Endothelial cell of umbilical vein (primary cell): ENCODE data around the gene LPIN1. TPM values are rescaled to one million over a fixed set of nuclear protein-coding genes. Genes with fewer than 3 reads are reported as not detected.
"Not testable (repeated sequence)": the region's sequence is repeated elsewhere in the genome, so short reads cannot be mapped to it uniquely, and the experiment has no call there.

Source experiments
- BruUV-seq: library from RNA; stranded (reverse); fragments of 400-500 nt; replicated peaks from 2 replicates; lab custom pipeline; 2021; lab: Mats Ljungman, UMichigan
- CTCF ChIA-PET: fragments of 300-600, 350-600 bp; sonication (Branson Sonifier 250); formaldehyde crosslinking; loops from one replicate; lab custom pipeline; 2021; ENCODE audit warnings: antibody characterized with exemption, inconsistent platforms; lab: Charles Lee
- POLR2A ChIA-PET: fragments of 300-600, 350-600 bp; sonication (Branson Sonifier 250); formaldehyde crosslinking; loops from one replicate; lab custom pipeline; 2021; ENCODE audit warnings: antibody characterized with exemption, inconsistent platforms; lab: Charles Lee
- DNase-seq: peaks from one replicate; pipeline ENCODE4 v3.0.0-alpha.2; 2011; ENCODE audit warnings: low read depth, low spot score
- FAIRE-seq: peaks from 2 replicates; lab custom pipeline; 2011; peaks lifted over from hg19 to GRCh38; lab: Jason Lieb, UNC
- H2AFZ ChIP-seq: 2 replicates; pipeline ENCODE4 v1.6.0; 2012; ENCODE audit warnings: low read depth, low read length, control low read depth, inconsistent platforms
- H3K27ac ChIP-seq: 2 replicates; pipeline ENCODE4 v1.5.1; 2011; ENCODE audit warnings: low read depth, mild to moderate bottlenecking, control low read depth, low read length, moderate library complexity; ENCODE audit not compliant: insufficient read depth
- H3K27me3 ChIP-seq, 2 experiments: 2 replicates each; pipeline versions ENCODE4 v1.6.0 to v1.6.1; 2011; ENCODE audit warnings: low read length in 2 of 2, mixed read lengths in 1 of 2; ENCODE audit not compliant: control insufficient read depth in 2 of 2, insufficient read depth in 2 of 2
- H3K36me3 ChIP-seq, 2 experiments: 2 replicates in 1 of 2; 3 replicates in 1 of 2; pipeline ENCODE4 v1.5.1; 2011; ENCODE audit warnings: low read length in 2 of 2, mild to moderate bottlenecking in 1 of 2, moderate library complexity in 1 of 2; ENCODE audit not compliant: control insufficient read depth in 2 of 2, insufficient read depth in 2 of 2; ENCODE audit errors: extremely low read depth in 1 of 2
- H3K4me1 ChIP-seq: 3 replicates; pipeline ENCODE4 v1.5.1; 2011; ENCODE audit warnings: mild to moderate bottlenecking, low read length; ENCODE audit not compliant: control insufficient read depth, insufficient read depth; ENCODE audit errors: extremely low read depth
- H3K4me2 ChIP-seq: 2 replicates; pipeline ENCODE4 v1.6.1; 2011; ENCODE audit warnings: low read length, control low read depth, mixed read lengths; ENCODE audit not compliant: insufficient read depth
- H3K4me3 ChIP-seq, 3 experiments: fragments of 200-600 bp in 1 of 3; sonication (generic), shearing (Covaris generic) in 1 of 3; replicated peaks in 1 of 3; 2 replicates each; pipeline ENCODE4 v1.5.1; 2011 to 2016; ENCODE audit warnings: control low read depth in 3 of 3, low read length in 3 of 3, mild to moderate bottlenecking in 2 of 3, inconsistent platforms in 1 of 3, low read depth in 1 of 3, moderate library complexity in 1 of 3; ENCODE audit not compliant: insufficient read depth in 1 of 3
- H3K79me2 ChIP-seq: 2 replicates; pipeline ENCODE4 v1.6.0; 2012; ENCODE audit warnings: low read length, inconsistent platforms; ENCODE audit not compliant: control insufficient read depth, insufficient read depth
- H3K9ac ChIP-seq: replicated peaks from 2 replicates; pipeline ENCODE3; 2011; ENCODE audit warnings: low read length, control low read depth; ENCODE audit not compliant: insufficient read depth; ENCODE audit errors: extremely low read depth
- H3K9me1 ChIP-seq: replicated peaks from 3 replicates; pipeline ENCODE4 v1.6.0; 2011; ENCODE audit warnings: mild to moderate bottlenecking, low read length; ENCODE audit not compliant: control insufficient read depth, insufficient read depth; ENCODE audit errors: extremely low read depth
- H3K9me3 ChIP-seq: replicated peaks from 2 replicates; pipeline ENCODE4 v1.5.1; 2012; ENCODE audit warnings: low read length, inconsistent platforms; ENCODE audit not compliant: control insufficient read depth, insufficient read depth
- H4K20me1 ChIP-seq: replicated peaks from 2 replicates; pipeline ENCODE3; 2011; ENCODE audit warnings: mild to moderate bottlenecking, low read length; ENCODE audit not compliant: control insufficient read depth, insufficient read depth; ENCODE audit errors: extremely low read depth
- CTCF ChIP-seq, 2 donors: IDR thresholded peaks; 1 replicate in 1 of 2; 2 replicates in 1 of 2; pipeline ENCODE4 v1.5.1; 2011; ENCODE audit warnings: low read length in 2 of 2, mild to moderate bottlenecking in 2 of 2, moderate library complexity in 2 of 2, control low read depth in 1 of 2, inconsistent platforms in 1 of 2, low read depth in 1 of 2; ENCODE audit not compliant: insufficient read depth in 1 of 2; ENCODE audit errors: extremely low read depth in 1 of 2
- EZH2 ChIP-seq: IDR thresholded peaks from 2 replicates; pipeline ENCODE4 v1.6.1; 2012; ENCODE audit warnings: borderline replicate concordance, low read depth, mild to moderate bottlenecking, moderate library complexity, low read length, inconsistent platforms; ENCODE audit not compliant: severe bottlenecking
- GATA2 ChIP-seq: IDR thresholded peaks from 2 replicates; pipeline ENCODE4 v1.7.0; 2011; ENCODE audit warnings: low read depth, mild to moderate bottlenecking, moderate library complexity, mixed read lengths, low read length; ENCODE audit not compliant: insufficient read length, insufficient read depth
- JUN ChIP-seq: IDR thresholded peaks from 2 replicates; pipeline ENCODE4 v1.6.1; 2011; ENCODE audit warnings: borderline replicate concordance, low read depth; ENCODE audit not compliant: insufficient read length, insufficient read depth
- MYC ChIP-seq: IDR thresholded peaks from one replicate; pipeline ENCODE4 v1.6.1; 2011; ENCODE audit warnings: mild to moderate bottlenecking, low read depth, low read length
- POLR2A ChIP-seq: IDR thresholded peaks from 2 replicates; pipeline ENCODE4 v1.6.1; 2012; ENCODE audit warnings: low read depth, mild to moderate bottlenecking, control low read depth, low read length
- dilution Hi-C: fragments of 300-500 bp; cut with MboI; formaldehyde crosslinking; loops from one replicate; pipeline ENCODE4 v1.15.0; 2019; ENCODE audit warnings: low sequenced_read_pairs; ENCODE audit not compliant: extremely low pct_ligation_motif_present
- intact Hi-C: fragments of 100-400 bp; cut with micrococcal nuclease; formaldehyde crosslinking; loops from one replicate; pipeline ENCODE4 v1.10.0; 2022
- polyA plus RNA-seq, 4 experiments: library from polyadenylated mRNA; depleted of rRNA in 3 of 4; stranded (reverse) in 3 of 4; unstranded in 1 of 4; fragments of >200 nt; gene quantifications; 2 replicates each; pipeline versions ENCODE4 v1.2.1 to v1.2.3, GENCODE V29; 2011 to 2012; ENCODE audit warnings: missing spikeins in 1 of 4
- total RNA-seq: library from RNA; stranded (reverse); gene quantifications from 2 replicates; pipeline ENCODE4 v1.2.3, GENCODE V29; 2021
- TF ChIP-seq, protein P1 (sequence below): IDR thresholded peaks from 2 replicates; pipeline ENCODE4 v1.6.1; 2011; ENCODE audit not compliant: insufficient read depth, insufficient read length

LPIN1 gene
- total and polyA plus RNA-seq, 2 donors (not counting 3 experiments of a cell fraction or from before 2014, with no cell fraction given) = 26.6 to 80.4 TPM

- intact Hi-C loops = no loop called here
- Histone ChIP-seq H4K20me1 (no peaks in the 10 kb centered on the region), H3K27me3 (no peaks in the 10 kb centered on the region), H3K4me1 (no peaks in the 10 kb centered on the region), H3K27ac (no peak overlapping the region), H3K79me2 (no peaks in the 10 kb centered on the region), H3K36me3 (peaks cover 11 to 26% of the 10 kb centered on the region in 2 experiments), H3K9me3 (no peaks in the 10 kb centered on the region), H2AFZ (no peak overlapping the region), H3K9me1 (no peaks in the 10 kb centered on the region), H3K4me3 (no peak overlapping the region), H3K9ac (no peak overlapping the region), H3K4me2 (no peak overlapping the region)
- FAIRE-seq (no peak), DNase-seq (no peak)
- no peak for TF ChIP-seq MYC
- no peak for TF ChIP-seq JUN
- TF ChIP-seq POLR2A = no peak
- no peak for TF ChIP-seq CTCF (IDR thresholded peaks at IDR 0.05; ENCODE audit: extremely low read depth in 1 of 2, insufficient read depth in 1 of 2, low read depth in 1 of 2, low read length in 2 of 2)
- TF ChIP-seq GATA2 = no peak
- no peak for TF ChIP-seq EZH2
- TF ChIP-seq, protein P1, sequence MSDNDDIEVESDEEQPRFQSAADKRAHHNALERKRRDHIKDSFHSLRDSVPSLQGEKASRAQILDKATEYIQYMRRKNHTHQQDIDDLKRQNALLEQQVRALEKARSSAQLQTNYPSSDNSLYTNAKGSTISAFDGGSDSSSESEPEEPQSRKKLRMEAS = no peak
- ChIA-PET POLR2A (no interaction called here), CTCF (no interaction called here)
- dilution Hi-C loops = no loop called here
- BruUV-seq = no TSS peak
Observed at GRCh38 chr2:11812466-11813248, 66.2 kb downstream of the LPIN1 start.

DNA sequence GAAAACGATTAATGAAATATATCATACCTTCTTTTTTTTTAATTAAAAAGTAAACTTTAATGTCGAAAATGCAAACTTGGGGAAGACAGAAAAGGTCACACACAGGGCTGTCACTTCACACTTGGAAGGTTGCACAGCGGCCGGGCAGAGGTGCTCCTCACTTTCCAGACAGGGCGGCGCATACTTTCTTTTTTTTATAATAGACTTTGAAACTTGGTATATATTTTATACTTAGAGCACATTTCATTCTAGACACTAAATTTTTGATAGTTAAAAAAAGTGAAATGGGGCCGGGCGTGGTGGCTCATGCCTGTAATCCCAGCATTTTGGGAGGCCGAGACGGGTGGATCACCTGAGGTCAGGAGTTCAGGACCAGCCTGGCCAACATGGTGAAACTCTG, 66.9 kb downstream of the LPIN1 start:
- H3K9me3 ChIP-seq, CTCF ChIA-PET, DNase-seq, H3K27ac ChIP-seq, H3K27me3 ChIP-seq, H3K4me1 ChIP-seq, H2AFZ ChIP-seq, H4K20me1 ChIP-seq, dilution Hi-C loops, H3K79me2 ChIP-seq, intact Hi-C loops, BruUV-seq, H3K9me1 ChIP-seq, H3K4me2 ChIP-seq, POLR2A ChIA-PET, H3K9ac ChIP-seq, FAIRE-seq, H3K4me3 ChIP-seq: not testable (repeated sequence)
- peaks cover 11 to 23% of the 10 kb centered on the region in 2 experiments for H3K36me3 ChIP-seq
